Skeletal muscle satellite cell (primary cell): ENCODE measurements around the gene ALK.
A peak's percentile ranks its signal among the peaks of the same experiment; 100 is the strongest.

Experiments
- H3K27me3 ChIP-seq: 2 replicates; pipeline ENCODE4 v1.7.0; 2013; ENCODE audit warnings: low read length; ENCODE audit not compliant: control insufficient read depth, insufficient read depth
- H3K36me3 ChIP-seq: 2 replicates; pipeline ENCODE4 v1.7.0; 2013; ENCODE audit warnings: mild to moderate bottlenecking, control low read depth, low read length; ENCODE audit not compliant: insufficient read depth
- H3K4me1 ChIP-seq: 2 replicates; pipeline ENCODE4 v1.7.0; 2013; ENCODE audit warnings: low read length; ENCODE audit not compliant: control insufficient read depth, insufficient read depth
- H3K4me2 ChIP-seq: 2 replicates; pipeline ENCODE4 v1.7.0; 2013; ENCODE audit warnings: mild to moderate bottlenecking, low read length
- H3K4me3 ChIP-seq: 2 replicates; pipeline ENCODE4 v1.7.0; 2013; ENCODE audit warnings: low read length
- H3K9ac ChIP-seq: 2 replicates; pipeline ENCODE4 v1.7.0; 2013; ENCODE audit warnings: mild to moderate bottlenecking, low read depth, low read length, moderate library complexity
- H3K9me3 ChIP-seq: replicated peaks from 2 replicates; pipeline ENCODE4 v1.7.0; 2013; ENCODE audit warnings: mild to moderate bottlenecking, control low read depth, low read length

Gene ALK

DNA sequence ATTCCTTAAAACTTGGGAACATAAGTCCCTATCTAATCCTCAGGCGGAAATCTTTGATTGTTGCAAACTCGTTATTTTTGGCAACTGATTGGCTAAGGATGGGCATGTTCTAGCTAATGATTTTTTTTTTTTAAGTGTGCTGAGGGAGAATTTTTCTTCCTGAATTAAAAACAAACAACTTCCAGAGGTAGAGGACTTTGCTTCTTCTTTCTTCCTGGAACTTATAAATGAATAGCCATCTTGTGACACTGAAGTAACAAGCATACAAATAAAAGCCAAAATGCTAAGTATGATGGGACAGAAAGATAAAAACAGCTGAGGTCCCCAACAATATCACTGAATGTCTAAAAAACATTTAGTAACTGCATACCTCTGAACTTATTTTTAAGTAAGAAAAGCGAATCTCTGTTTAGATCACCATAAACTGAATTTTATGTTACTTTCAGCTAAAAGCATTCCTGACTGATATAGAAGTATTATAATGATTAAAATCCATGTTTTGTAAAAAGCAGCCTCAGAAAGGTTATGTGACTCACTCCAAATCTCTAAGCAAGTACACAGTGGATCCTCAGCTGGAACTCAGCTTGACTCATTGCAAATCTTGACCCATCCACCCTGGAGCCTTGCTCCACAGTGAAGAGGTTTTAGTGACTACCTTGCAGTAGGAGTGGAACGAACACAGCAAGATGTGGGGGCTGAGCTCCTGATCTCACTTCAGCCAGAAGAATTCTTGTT is 461.8 kb downstream of the ALK start:
- no peaks in the 10 kb centered on the region for H3K27me3 ChIP-seq
- H3K4me3 ChIP-seq = no peak overlapping the region
- H3K9me3 ChIP-seq = no peaks in the 10 kb centered on the region
- no peaks in the 10 kb centered on the region for H3K36me3 ChIP-seq
- H3K4me2 ChIP-seq = peak overlapping the region; percentile 9
- peaks cover 42% of the 10 kb centered on the region for H3K4me1 ChIP-seq
- peak overlapping the region; percentile 15 for H3K9ac ChIP-seq

DNA sequence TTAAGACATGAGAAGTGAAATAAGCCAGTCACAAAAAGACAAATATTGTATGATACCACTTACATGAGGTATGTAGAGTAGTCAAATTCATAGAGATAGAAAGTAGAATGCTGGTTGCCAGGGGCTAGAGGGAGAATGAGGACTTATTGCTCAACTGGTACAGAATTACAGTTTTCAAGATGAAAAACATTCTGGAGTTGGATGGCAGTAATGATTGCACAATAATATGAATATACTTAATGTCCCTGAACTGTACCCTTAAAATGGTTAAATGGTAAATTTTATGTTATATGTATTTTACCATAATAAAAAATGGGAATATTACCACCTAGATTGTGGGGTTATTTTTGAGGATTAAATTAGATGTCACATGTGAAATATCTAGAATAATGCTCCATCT is 465.0 kb downstream of the ALK start:
- Histone ChIP-seq H3K4me2 (no peak overlapping the region), H3K4me3 (no peak overlapping the region), H3K36me3 (no peaks in the 10 kb centered on the region), H3K9me3 (no peaks in the 10 kb centered on the region), H3K9ac (no peak overlapping the region), H3K4me1 (peaks cover 15% of the 10 kb centered on the region), H3K27me3 (no peaks in the 10 kb centered on the region)

DNA sequence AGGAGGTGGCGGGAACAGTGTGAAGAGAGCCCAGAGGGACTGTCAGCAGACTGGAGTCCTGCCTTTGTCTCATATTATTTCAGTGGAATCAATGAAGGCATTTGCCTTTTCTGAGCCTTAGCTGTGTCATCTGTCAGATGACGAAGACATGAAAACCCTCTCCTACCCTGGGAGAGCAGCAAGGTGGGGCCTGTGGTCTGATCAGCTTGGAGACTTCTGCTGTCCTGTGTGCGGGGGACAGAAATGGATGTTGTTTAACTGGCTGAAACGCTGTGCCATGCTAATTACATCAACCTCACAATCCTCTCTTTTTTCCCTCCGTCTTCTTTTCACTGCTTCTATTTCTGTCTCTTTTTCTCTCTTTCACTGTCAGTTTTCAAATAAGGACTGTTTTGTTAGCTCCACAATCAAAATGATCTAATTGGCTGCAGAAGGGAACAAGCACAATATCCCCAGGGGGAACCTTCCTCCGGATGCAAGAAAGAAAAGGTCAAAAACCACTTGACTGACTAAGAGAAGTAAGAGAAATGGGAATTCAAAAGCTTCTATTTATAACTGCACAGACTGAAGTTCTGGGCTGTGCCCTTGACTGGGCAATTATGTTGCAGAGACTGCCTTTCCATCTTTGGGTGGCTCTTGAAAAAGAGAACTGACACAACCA is 466.1 kb downstream of the ALK start:
- no peaks in the 10 kb centered on the region for H3K36me3 ChIP-seq
- peaks cover 14% of the 10 kb centered on the region for H3K4me1 ChIP-seq
- H3K9me3 ChIP-seq = no peaks in the 10 kb centered on the region
- H3K4me2 ChIP-seq = no peak overlapping the region
- H3K27me3 ChIP-seq = no peaks in the 10 kb centered on the region
- no peak overlapping the region for H3K4me3 ChIP-seq
- H3K9ac ChIP-seq = no peak overlapping the region

DNA sequence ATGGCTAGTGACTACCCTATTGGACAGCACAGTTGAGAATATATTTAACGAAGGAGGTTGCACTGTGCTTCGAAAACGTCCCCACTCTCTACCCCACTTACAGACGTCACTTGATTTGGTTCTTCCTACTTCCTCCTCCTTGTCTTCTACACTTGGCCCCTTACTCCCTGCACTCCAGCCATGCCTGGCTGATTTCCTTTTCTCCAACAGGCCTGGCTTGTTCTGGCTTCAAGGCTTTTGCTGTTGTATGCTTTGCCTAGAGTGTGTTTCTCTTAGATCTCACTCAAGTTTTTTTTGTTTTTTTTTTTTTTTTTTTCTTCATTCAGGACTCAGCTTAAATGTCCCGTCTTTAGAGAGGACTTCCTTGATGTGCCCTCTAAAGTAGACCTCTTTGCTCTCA is 469.4 kb downstream of the ALK start:
- no peak overlapping the region for H3K9ac ChIP-seq
- no peaks in the 10 kb centered on the region for H3K36me3 ChIP-seq
- no peaks in the 10 kb centered on the region for H3K27me3 ChIP-seq
- H3K4me1 ChIP-seq = peaks cover 3% of the 10 kb centered on the region
- H3K4me3 ChIP-seq = no peak overlapping the region
- H3K4me2 ChIP-seq = no peak overlapping the region
- H3K9me3 ChIP-seq = no peaks in the 10 kb centered on the region

DNA sequence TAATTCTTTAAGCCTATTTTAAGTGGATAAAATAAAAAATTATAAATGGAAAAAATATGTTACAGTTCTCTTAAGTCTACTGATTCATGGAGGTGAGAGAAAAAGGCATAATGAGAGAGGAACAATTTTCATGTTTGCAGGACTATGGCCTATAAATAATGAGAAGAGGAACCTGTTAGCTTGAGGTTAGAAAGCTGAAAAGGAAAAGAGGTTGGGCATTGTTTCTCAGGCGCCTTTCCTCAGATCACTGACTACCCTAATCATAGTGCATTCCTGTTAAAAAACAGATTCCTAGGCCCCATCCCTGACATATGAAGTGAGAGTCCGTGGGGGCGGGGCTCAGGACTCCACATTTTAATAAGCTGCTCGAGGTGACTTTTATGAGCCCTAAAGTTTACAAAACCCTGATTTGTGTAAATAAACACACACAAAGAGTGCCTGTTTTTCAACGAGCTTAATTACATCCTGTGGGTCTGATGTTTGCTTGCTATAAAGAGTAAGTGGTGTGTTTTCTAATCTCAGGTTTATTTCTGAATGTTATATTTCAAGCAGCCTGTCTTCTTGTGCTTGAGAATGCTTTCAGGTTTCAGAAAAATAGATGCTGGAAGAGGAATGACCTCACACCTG is 470.7 kb downstream of the ALK start:
- Histone ChIP-seq H3K4me3 (no peak overlapping the region), H3K9me3 (no peaks in the 10 kb centered on the region), H3K4me2 (no peak overlapping the region), H3K4me1 (peaks cover 3% of the 10 kb centered on the region), H3K27me3 (no peaks in the 10 kb centered on the region), H3K9ac (no peak overlapping the region), H3K36me3 (no peaks in the 10 kb centered on the region)

DNA sequence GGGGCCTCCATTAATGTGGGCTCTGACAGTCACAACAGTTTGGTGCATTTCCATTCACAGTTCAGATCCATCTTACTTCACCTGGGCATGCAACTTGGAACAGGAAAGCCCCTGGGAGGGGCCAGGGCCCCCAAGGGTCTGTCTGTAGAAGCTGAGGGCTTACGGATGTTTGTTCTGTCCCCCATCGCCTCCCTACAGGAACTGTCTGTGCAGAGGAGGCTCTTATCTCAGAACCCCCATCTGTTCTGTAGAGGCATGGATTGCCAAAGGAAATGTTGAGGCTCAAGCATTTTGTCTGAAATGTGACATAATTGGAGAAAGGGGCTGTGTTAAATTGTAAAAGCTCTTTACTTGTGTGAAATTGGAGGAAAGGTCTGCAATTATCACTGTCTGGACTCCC is 471.9 kb downstream of the ALK start:
- Histone ChIP-seq H3K9me3 (no peaks in the 10 kb centered on the region), H3K4me2 (no peak overlapping the region), H3K4me1 (no peaks in the 10 kb centered on the region), H3K36me3 (no peaks in the 10 kb centered on the region), H3K27me3 (no peaks in the 10 kb centered on the region), H3K9ac (no peak overlapping the region), H3K4me3 (no peak overlapping the region)

DNA sequence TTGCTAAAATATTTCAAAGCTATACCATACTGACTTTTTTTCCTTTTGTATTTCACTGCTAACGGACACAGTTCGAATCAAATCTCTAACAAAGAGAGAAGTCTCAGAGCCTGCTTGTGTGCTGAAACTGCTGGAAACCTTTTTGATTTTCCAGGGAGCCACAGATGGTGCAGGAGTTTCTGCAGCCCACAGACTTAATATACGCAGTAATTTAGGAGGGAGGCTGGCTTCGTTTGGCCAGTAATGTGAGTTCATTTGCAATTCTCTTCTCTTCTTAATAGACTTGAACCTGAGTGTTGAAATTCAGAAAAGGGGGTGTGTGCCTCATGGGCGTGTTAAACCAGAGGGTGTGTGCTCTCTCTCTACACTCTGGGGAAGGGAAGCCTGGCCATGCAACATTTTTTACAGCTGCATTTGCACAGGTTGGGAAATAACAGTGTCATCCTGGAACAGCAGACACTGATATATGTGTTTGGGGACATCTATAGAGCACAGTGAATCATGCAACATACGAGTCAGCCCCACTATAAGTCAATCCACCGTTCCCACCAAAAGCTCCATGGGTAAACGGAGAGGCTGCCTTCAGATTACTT is 473.2 kb downstream of the ALK start:
- H3K9me3 ChIP-seq = no peaks in the 10 kb centered on the region
- no peak overlapping the region for H3K9ac ChIP-seq
- H3K4me2 ChIP-seq = no peak overlapping the region
- no peaks in the 10 kb centered on the region for H3K27me3 ChIP-seq
- no peaks in the 10 kb centered on the region for H3K4me1 ChIP-seq
- no peaks in the 10 kb centered on the region for H3K36me3 ChIP-seq
- H3K4me3 ChIP-seq = no peak overlapping the region

DNA sequence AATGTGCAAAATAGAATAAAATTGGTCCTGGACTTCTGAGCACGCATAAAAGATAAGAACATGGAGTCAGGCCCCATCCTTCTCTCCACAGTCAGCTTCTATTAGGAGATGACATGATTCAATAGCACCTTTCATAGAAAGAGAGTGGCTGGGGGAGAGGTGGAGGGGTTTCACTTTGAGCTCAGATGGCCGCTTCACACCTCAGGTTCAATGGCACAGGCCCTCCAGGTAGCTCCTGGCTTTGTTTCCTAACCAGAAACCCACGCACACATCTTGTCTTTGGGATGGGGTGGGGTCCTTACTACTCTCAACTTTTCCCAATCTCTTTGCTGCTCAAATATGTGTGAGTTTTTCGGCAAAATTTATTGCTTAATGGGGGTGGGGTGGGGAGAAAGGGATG is 473.9 kb downstream of the ALK start:
- H3K27me3 ChIP-seq = no peaks in the 10 kb centered on the region
- no peaks in the 10 kb centered on the region for H3K4me1 ChIP-seq
- no peak overlapping the region for H3K9ac ChIP-seq
- no peak overlapping the region for H3K4me3 ChIP-seq
- H3K36me3 ChIP-seq = no peaks in the 10 kb centered on the region
- no peaks in the 10 kb centered on the region for H3K9me3 ChIP-seq
- H3K4me2 ChIP-seq = no peak overlapping the region

DNA sequence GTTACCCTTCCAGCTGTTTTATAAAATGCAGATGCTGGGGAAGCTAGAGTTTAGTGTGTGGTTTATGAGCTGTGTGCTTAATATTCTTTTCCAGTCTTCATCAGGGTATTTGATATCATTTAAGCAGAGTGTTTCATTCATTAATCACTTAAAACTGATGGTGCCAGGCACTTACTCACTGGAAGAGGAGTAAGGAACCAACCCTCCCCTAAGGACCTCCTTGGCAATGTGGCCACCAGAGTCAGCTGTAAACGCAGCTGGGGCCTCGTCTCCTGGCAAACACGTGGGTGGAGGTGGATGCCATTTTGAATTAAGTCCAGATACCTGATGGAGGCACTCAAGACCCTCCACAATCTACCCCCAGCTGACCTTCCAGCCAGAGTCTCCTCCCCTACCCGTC is 474.5 kb downstream of the ALK start:
- no peaks in the 10 kb centered on the region for H3K9me3 ChIP-seq
- no peaks in the 10 kb centered on the region for H3K4me1 ChIP-seq
- H3K27me3 ChIP-seq = no peaks in the 10 kb centered on the region
- H3K9ac ChIP-seq = no peak overlapping the region
- H3K4me3 ChIP-seq = no peak overlapping the region
- H3K4me2 ChIP-seq = no peak overlapping the region
- no peaks in the 10 kb centered on the region for H3K36me3 ChIP-seq

DNA sequence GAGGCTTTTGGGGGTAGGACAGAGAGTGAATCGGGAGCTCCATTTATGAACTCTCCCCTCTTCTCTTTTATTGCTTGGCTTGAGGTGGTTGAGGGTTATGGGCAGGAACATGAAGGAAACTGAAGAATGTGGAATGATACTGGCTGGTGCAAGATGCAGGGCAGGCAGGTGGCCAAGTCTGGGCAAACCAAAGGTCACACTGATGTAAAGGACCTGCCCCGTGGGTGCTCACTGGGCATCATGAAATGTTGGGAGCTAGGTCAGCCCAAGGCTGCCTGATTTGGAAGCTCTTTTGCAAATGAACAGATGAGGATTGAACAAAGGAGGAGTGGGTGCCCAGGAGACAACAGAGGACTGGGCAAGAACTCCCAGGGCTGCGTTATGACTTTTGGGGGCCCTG is 477.2 kb downstream of the ALK start:
- Histone ChIP-seq H3K4me1 (no peaks in the 10 kb centered on the region), H3K4me2 (no peak overlapping the region), H3K4me3 (no peak overlapping the region), H3K27me3 (no peaks in the 10 kb centered on the region), H3K9me3 (no peaks in the 10 kb centered on the region), H3K9ac (no peak overlapping the region), H3K36me3 (no peaks in the 10 kb centered on the region)

DNA sequence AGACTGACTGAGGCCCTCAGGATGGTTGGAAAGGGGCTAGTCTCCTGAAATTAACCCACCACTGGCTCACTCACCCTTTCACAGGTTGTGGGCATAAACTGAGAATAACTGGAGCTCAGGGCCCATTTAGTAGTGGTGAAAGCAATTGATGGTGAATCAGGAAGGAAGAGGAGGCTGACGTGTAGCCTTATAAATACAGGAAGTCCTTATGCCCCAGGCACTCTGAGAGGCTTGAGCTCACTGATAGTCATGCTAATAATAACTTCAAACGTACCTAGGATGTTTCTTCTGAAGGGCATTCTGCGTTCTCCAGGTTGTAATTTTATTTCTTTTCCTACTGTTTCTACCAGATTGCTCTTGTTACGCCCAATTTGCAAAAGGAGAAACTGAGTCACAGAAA is 477.8 kb downstream of the ALK start:
- Histone ChIP-seq H3K4me2 (no peak overlapping the region), H3K4me1 (no peaks in the 10 kb centered on the region), H3K9me3 (no peaks in the 10 kb centered on the region), H3K36me3 (no peaks in the 10 kb centered on the region), H3K9ac (no peak overlapping the region), H3K4me3 (no peak overlapping the region), H3K27me3 (no peaks in the 10 kb centered on the region)
